GM12878 (cell line): ENCODE results near the gene MPRIP. TPM values are rescaled to one million over a fixed set of nuclear protein-coding genes. Genes with fewer than 3 reads are reported as not detected.

ENCODE experiments used
- ATAC-seq: fragments of 200-7000 bp; cut with Tn5 transposase; 3 replicates; pipeline ENCODE4 v1.9.1; 2020; ENCODE audit warnings: mild to moderate bottlenecking, moderate library complexity
- BruUV-seq: library from RNA; stranded (reverse); fragments of 400-500 nt; replicated peaks from 2 replicates; lab custom pipeline; 2021; lab: Mats Ljungman, UMichigan
- CTCF ChIA-PET: fragments of 300-600 bp; sonication (Branson Sonifier 250); formaldehyde crosslinking; extraction: SDS; loops from one replicate; lab custom pipeline; 2021; ENCODE audit warnings: inconsistent platforms; lab: Yijun Ruan, JAX
- POLR2A ChIA-PET: fragments of 350-600 bp; formaldehyde crosslinking; extraction: SDS; loops from one replicate; lab custom pipeline; 2021; ENCODE audit warnings: inconsistent platforms; lab: Charles Lee
- RAD21 ChIA-PET: fragments of 300-600 bp; sonication (Branson Sonifier 250); formaldehyde crosslinking; loops from one replicate; lab custom pipeline; 2023; ENCODE audit warnings: antibody characterized with exemption; ENCODE audit not compliant: unreplicated experiment; lab: Charles Lee
- SMC1A ChIA-PET: fragments of 300-600 bp; sonication (Branson Sonifier 250); formaldehyde crosslinking; loops from one replicate; lab custom pipeline; 2023; ENCODE audit not compliant: unreplicated experiment, uncharacterized antibody; lab: Charles Lee
- DNase-seq: peaks from one replicate; pipeline ENCODE4 v3.0.0-alpha.2; 2011; ENCODE audit warnings: low read depth, low spot score
- FAIRE-seq: peaks from 3 replicates; lab custom pipeline; 2011; peaks lifted over from hg19 to GRCh38; lab: Jason Lieb, UNC
- H2AFZ ChIP-seq: 2 replicates; pipeline ENCODE4 v1.6.0; 2011; ENCODE audit warnings: low read depth, low read length, control low read depth; ENCODE audit not compliant: control insufficient read depth
- H3K27ac ChIP-seq: 2 replicates; pipeline ENCODE4 v1.5.1; 2011; ENCODE audit warnings: control low read depth; ENCODE audit not compliant: control insufficient read depth, insufficient read depth
- H3K27me3 ChIP-seq, 2 experiments: replicated peaks in 1 of 2; 2 replicates each; pipeline versions ENCODE4 v1.6.0 to v1.6.1; 2011; ENCODE audit warnings: low read length in 1 of 2; ENCODE audit not compliant: control insufficient read depth in 2 of 2, insufficient read depth in 2 of 2
- H3K36me3 ChIP-seq, 2 experiments: 2 replicates each; pipeline ENCODE4 v1.5.1; 2011; ENCODE audit warnings: low read length in 1 of 2; ENCODE audit not compliant: control insufficient read depth in 2 of 2, insufficient read depth in 2 of 2
- H3K4me1 ChIP-seq: 2 replicates; pipeline ENCODE4 v1.6.1; 2011; ENCODE audit warnings: mild to moderate bottlenecking, low read length, moderate library complexity, mixed read lengths; ENCODE audit not compliant: control insufficient read depth, insufficient read depth
- H3K4me2 ChIP-seq: 2 replicates; pipeline ENCODE4 v1.6.0; 2011; ENCODE audit warnings: control low read depth; ENCODE audit not compliant: control insufficient read depth, insufficient read depth
- H3K4me3 ChIP-seq: fragments of 200-600 bp; sonication (generic); 2 replicates; pipeline ENCODE4 v1.5.1; 2016
- H3K79me2 ChIP-seq: 2 replicates; pipeline ENCODE4 v1.6.0; 2011; ENCODE audit warnings: low read length; ENCODE audit not compliant: control insufficient read depth, insufficient read depth
- H3K9ac ChIP-seq: 2 replicates; pipeline ENCODE4 v1.8.0; 2011; ENCODE audit warnings: low read length, control low read depth, mixed read lengths; ENCODE audit not compliant: control insufficient read depth, insufficient read depth
- H3K9me3 ChIP-seq: replicated peaks from 3 replicates; pipeline ENCODE4 v1.5.1; 2011; ENCODE audit warnings: mild to moderate bottlenecking, low read length; ENCODE audit not compliant: control insufficient read depth, insufficient read depth
- H4K20me1 ChIP-seq: 2 replicates; pipeline ENCODE4 v1.6.0; 2011; ENCODE audit not compliant: control insufficient read depth, insufficient read depth
- CTCF ChIP-seq, 3 experiments: IDR thresholded peaks in 2 of 3; conservative IDR thresholded peaks in 1 of 3; 2 replicates each; pipeline ENCODE4 v1.5.1; 2011; ENCODE audit warnings: low read depth in 3 of 3, low read length in 3 of 3, mild to moderate bottlenecking in 3 of 3, control low read depth in 2 of 3, moderate library complexity in 2 of 3, inconsistent platforms in 1 of 3, mixed read lengths in 1 of 3; ENCODE audit not compliant: control insufficient read depth in 2 of 3, insufficient read depth in 1 of 3; ENCODE audit errors: extremely low read depth in 1 of 3
- ESRRA ChIP-seq: IDR thresholded peaks from 2 replicates; pipeline ENCODE4 v1.6.1; 2012; ENCODE audit warnings: mild to moderate bottlenecking, low read length, improper control_type of control experiment
- IRF3 ChIP-seq: fragments of 450-650 bp; IDR thresholded peaks from 2 replicates; pipeline ENCODE4 v1.6.1; 2014; ENCODE audit warnings: mild to moderate bottlenecking
- NRF1 ChIP-seq: conservative IDR thresholded peaks from 2 replicates; pipeline ENCODE4 v1.6.1; 2011; ENCODE audit warnings: mild to moderate bottlenecking, low read depth, low read length, improper control_type of control experiment
- RAD21 ChIP-seq: IDR thresholded peaks from 2 replicates; pipeline ENCODE4 v1.6.1; 2011; ENCODE audit warnings: mild to moderate bottlenecking, low read depth, low read length, moderate library complexity; ENCODE audit not compliant: insufficient read depth
- SIX5 ChIP-seq: IDR thresholded peaks from 2 replicates; pipeline ENCODE4 v1.6.1; 2011; ENCODE audit warnings: mild to moderate bottlenecking, low read depth, low read length, moderate library complexity; ENCODE audit not compliant: severe bottlenecking
- SMARCA5 ChIP-seq: fragments of 450-650 bp; IDR thresholded peaks from 2 replicates; pipeline ENCODE4 v1.6.1; 2017; ENCODE audit warnings: mild to moderate bottlenecking
- SMC3 ChIP-seq: IDR thresholded peaks from 2 replicates; pipeline ENCODE4 v1.6.1; 2011; ENCODE audit warnings: low read length, improper control_type of control experiment, borderline replicate concordance
- SUPT20H ChIP-seq: IDR thresholded peaks from 2 replicates; pipeline ENCODE4 v1.6.1; 2011; ENCODE audit warnings: low read depth, mild to moderate bottlenecking, low read length, moderate library complexity, borderline replicate concordance; ENCODE audit not compliant: control insufficient read depth
- USF2 ChIP-seq: IDR thresholded peaks from 2 replicates; pipeline ENCODE4 v1.6.1; 2011; ENCODE audit warnings: low read depth, low read length, improper control_type of control experiment, borderline replicate concordance
- YY1 ChIP-seq: IDR thresholded peaks from 2 replicates; pipeline ENCODE4 v1.6.1; 2011; ENCODE audit warnings: low read depth, mild to moderate bottlenecking, low read length
- ZNF207 ChIP-seq: fragments of 450-650 bp; IDR thresholded peaks from 2 replicates; pipeline ENCODE4 v1.6.1; 2014; ENCODE audit warnings: antibody characterized with exemption, mild to moderate bottlenecking, borderline replicate concordance
- ZNF592 ChIP-seq: fragments of 450-650 bp; IDR thresholded peaks from 2 replicates; pipeline ENCODE4 v1.6.1; 2017; ENCODE audit warnings: mild to moderate bottlenecking, moderate library complexity
- WGBS: methylation state at CpG from one replicate; pipeline ENCODE4 v1.1.6; 2016; ENCODE audit warnings: low lambda C conversion rate; ENCODE audit not compliant: insufficient replicate concordance, insufficient coverage; ENCODE audit errors: missing lambda C conversion rate; 5-methylcytosine and 5-hydroxymethylcytosine counted together
- in situ Hi-C: fragments of 300-500 bp; cut with MboI; formaldehyde crosslinking; loops from 9 replicates; pipeline ENCODE4 v1.14.3; 2018; ENCODE audit warnings: mixed read lengths
- intact Hi-C: fragments of 100-400 bp; cut with micrococcal nuclease; formaldehyde crosslinking; loops from one replicate; pipeline ENCODE4 v1.14.2; 2022; ENCODE audit not compliant: unreplicated experiment
- polyA plus RNA-seq, 11 experiments: library from polyadenylated mRNA; depleted of rRNA in 4 of 11; unstranded in 6 of 11; stranded (reverse) in 5 of 11; fragments of >200 nt; fragmentation: Nextera tagmentation in 4 of 11; fragmentation: Illumina TruSeq in 1 of 11; extraction: Ambion mirVana in 4 of 11; extraction: Trizol in 1 of 11; gene quantifications; 1 replicate in 1 of 11; 2 replicates in 10 of 11; pipeline versions ENCODE4 v1.2.1 to v1.2.3, GENCODE V29; 2011 to 2016; ENCODE audit warnings: inconsistent platforms in 2 of 11, missing spikeins in 2 of 11, low read depth in 1 of 11
- total RNA-seq, 4 experiments: library from RNA; depleted of rRNA in 3 of 4; stranded (reverse); fragments of >200 nt in 3 of 4; fragmentation: Illumina TruSeq in 1 of 4; extraction: Trizol in 1 of 4; gene quantifications; 2 replicates each; pipeline versions ENCODE4 v1.2.1 to v1.2.3, GENCODE V29; 2013 to 2021

The MPRIP gene
- total and polyA plus RNA-seq, 10 of the 15 experiments (the other 5 are each of a cell fraction or from before 2014, with no cell fraction given), result 16.5 to 168 (median 71.7) TPM

- TF ChIP-seq ZNF592 (no peak), USF2 (no peak), SMARCA5 (no peak), SIX5 (no peak)
Observed at GRCh38 chr17:17141279-17141678, 99.0 kb downstream of the MPRIP start (continued).

GRCh38 chr17:17141860-17142552 is 99.7 kb downstream of the MPRIP start:
- Histone ChIP-seq H3K27ac (no peak overlapping the region), H3K4me3 (no peak overlapping the region), H3K79me2 (no peaks in the 10 kb centered on the region), H3K27me3 (no peaks in the 10 kb centered on the region), H3K36me3 (peaks cover 15 to 43% of the 10 kb centered on the region in 2 experiments; a peak in 3 of 4 replicates), H3K9me3 (no peaks in the 10 kb centered on the region), H2AFZ (no peak overlapping the region), H3K4me2 (no peak overlapping the region), H3K9ac (no peak overlapping the region), H4K20me1 (no peaks in the 10 kb centered on the region), H3K4me1 (no peaks in the 10 kb centered on the region; the same call in 1 of the 2 replicates)
- RAD21 ChIA-PET, result interaction anchor here (0.6 to 2.1 kb wide), 6 partner anchors 94 to 183 kb away, joined by 3 to 11 read pairs (median 3); partner anchors contain the start of gene COPS3
- DNase-seq, result no peak
- in situ Hi-C loops, result no loop called here
- WGBS, result 68% methylated on average over 23 of the region's 23 CpGs
- POLR2A ChIA-PET, result no interaction called here
- intact Hi-C loops, result no loop called here
- no peak for FAIRE-seq
- CTCF ChIA-PET, result interaction anchor here (0.6 to 1.5 kb wide), 13 partner anchors 34 to 1185 kb away, joined by 3 to 5 read pairs (median 3); partner anchors contain the start of gene COPS3
- SMC1A ChIA-PET, result interaction anchor here (0.6 to 1.8 kb wide), 7 partner anchors 53 to 159 kb away, joined by 3 to 5 read pairs (median 3); no protein-coding TSS in a partner anchor
- BruUV-seq, result TSS peak; percentile 31
- peak; percentile 62 for ATAC-seq
- no peak for TF ChIP-seq IRF3
- TF ChIP-seq CTCF (IDR thresholded peaks at IDR 0.05 in 2 of 3, conservative IDR thresholded peaks at IDR 0.05 in 1 of 3; ENCODE audit: control insufficient read depth in 2 of 3, extremely low read depth in 1 of 3, insufficient read depth in 1 of 3, low read depth in 3 of 3, low read length in 3 of 3), result peak; percentile 62 to 81 (median 73)
- TF ChIP-seq NRF1, result no peak
- TF ChIP-seq ESRRA, result no peak
- no peak for TF ChIP-seq SUPT20H
- TF ChIP-seq RAD21, result peak; percentile 73
- no peak for TF ChIP-seq ZNF207
- TF ChIP-seq YY1, result 0 out of 2 replicates have a peak, but pooled peaks have one; percentile 38
- TF ChIP-seq SMC3, result peak; percentile 53
